KMS-11 (cell line): ENCODE measurements around the gene GLI2.

Experiments
- H2AFZ ChIP-seq: fragments of 200-600 bp; sonication (generic); 2 replicates; pipeline ENCODE4 v1.6.1; 2016; ENCODE audit warnings: antibody characterized with exemption, mixed run types, low read depth
- H3K27ac ChIP-seq: fragments of 200-600 bp; sonication (generic); 2 replicates; pipeline ENCODE4 v1.6.1; 2016; ENCODE audit warnings: mild to moderate bottlenecking, mixed run types
- H3K27me3 ChIP-seq: fragments of 200-600 bp; sonication (generic); 2 replicates; pipeline ENCODE4 v1.6.1; 2017; ENCODE audit warnings: mild to moderate bottlenecking, low read depth, mixed run types, moderate library complexity; ENCODE audit not compliant: insufficient read depth
- H3K36me3 ChIP-seq: fragments of 200-600 bp; sonication (generic); 2 replicates; pipeline ENCODE4 v1.6.1; 2017; ENCODE audit warnings: mild to moderate bottlenecking, mixed run types; ENCODE audit not compliant: insufficient read depth
- H3K4me1 ChIP-seq: fragments of 200-600 bp; sonication (generic); 2 replicates; pipeline ENCODE4 v1.6.1; 2016; ENCODE audit warnings: mild to moderate bottlenecking, low read depth, mixed run types; ENCODE audit not compliant: poor library complexity, severe bottlenecking
- H3K4me2 ChIP-seq: fragments of 200-600 bp; sonication (generic); 2 replicates; pipeline ENCODE4 v1.7.0; 2016; ENCODE audit warnings: mild to moderate bottlenecking, mixed run types
- H3K4me3 ChIP-seq: fragments of 200-600 bp; sonication (generic); IDR thresholded peaks from 2 replicates; pipeline ENCODE4 v1.6.1; 2017; ENCODE audit warnings: low read depth, low read length, mixed read lengths; ENCODE audit not compliant: insufficient read depth
- H3K79me2 ChIP-seq: fragments of 200-600 bp; sonication (generic); 2 replicates; pipeline ENCODE4 v1.6.1; 2016; ENCODE audit warnings: low read depth, mixed run types; ENCODE audit not compliant: insufficient read depth
- H3K9ac ChIP-seq: fragments of 200-600 bp; sonication (generic); 2 replicates; pipeline ENCODE4 v1.6.1; 2016; ENCODE audit warnings: mild to moderate bottlenecking, mixed run types
- H4K20me1 ChIP-seq: fragments of 200-600 bp; sonication (generic); 2 replicates; pipeline ENCODE4 v1.6.1; 2016; ENCODE audit warnings: mild to moderate bottlenecking, mixed run types; ENCODE audit not compliant: insufficient read depth
- TF ChIP-seq, protein P1 (sequence below): fragments of 200-600 bp; sonication (generic); conservative IDR thresholded peaks from 2 replicates; pipeline ENCODE4 v1.6.1; 2017; ENCODE audit warnings: low read depth, mild to moderate bottlenecking, antibody characterized with exemption, low read length, moderate library complexity, mixed read lengths

GLI2 gene

DNA sequence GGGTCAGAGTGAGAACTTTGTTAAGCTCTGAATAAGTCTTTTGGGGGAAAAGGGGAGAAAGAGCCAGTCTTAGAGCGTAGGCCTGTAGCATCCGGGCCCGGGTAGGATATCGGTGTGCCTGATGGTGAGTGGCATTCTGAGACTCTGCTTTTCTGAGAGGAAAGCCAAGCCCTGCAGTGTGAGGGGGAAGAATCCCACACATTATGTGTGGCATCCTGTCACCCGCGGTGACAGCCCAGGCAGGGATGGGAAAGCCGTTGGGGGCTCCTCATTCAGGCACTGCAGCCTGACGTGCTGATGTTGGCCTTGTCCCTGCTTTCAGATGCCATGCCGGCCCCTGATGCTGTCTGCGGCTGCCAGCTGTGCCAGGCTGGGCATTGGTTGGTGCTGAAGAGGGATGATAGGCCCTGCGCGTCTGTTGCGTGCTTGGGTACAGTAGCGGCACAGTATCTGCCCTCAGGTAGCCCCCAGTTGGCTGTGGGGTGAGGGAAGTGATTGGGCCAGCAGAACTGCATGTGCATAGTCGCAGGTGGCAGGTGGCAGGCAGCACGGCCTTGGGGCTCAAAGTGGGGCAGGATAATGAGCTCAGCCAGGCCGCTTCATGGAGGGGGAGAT, 37.6 kb downstream of the GLI2 start:
- Histone ChIP-seq H3K27ac (no peak overlapping the region), H4K20me1 (no peaks in the 10 kb centered on the region), H3K27me3 (no peaks in the 10 kb centered on the region), H3K9ac (no peak overlapping the region), H3K4me2 (no peak overlapping the region), H3K4me1 (no peaks in the 10 kb centered on the region), H2AFZ (no peak overlapping the region), H3K79me2 (no peaks in the 10 kb centered on the region), H3K36me3 (no peaks in the 10 kb centered on the region), H3K4me3 (no peak overlapping the region)
- TF ChIP-seq, protein P1, sequence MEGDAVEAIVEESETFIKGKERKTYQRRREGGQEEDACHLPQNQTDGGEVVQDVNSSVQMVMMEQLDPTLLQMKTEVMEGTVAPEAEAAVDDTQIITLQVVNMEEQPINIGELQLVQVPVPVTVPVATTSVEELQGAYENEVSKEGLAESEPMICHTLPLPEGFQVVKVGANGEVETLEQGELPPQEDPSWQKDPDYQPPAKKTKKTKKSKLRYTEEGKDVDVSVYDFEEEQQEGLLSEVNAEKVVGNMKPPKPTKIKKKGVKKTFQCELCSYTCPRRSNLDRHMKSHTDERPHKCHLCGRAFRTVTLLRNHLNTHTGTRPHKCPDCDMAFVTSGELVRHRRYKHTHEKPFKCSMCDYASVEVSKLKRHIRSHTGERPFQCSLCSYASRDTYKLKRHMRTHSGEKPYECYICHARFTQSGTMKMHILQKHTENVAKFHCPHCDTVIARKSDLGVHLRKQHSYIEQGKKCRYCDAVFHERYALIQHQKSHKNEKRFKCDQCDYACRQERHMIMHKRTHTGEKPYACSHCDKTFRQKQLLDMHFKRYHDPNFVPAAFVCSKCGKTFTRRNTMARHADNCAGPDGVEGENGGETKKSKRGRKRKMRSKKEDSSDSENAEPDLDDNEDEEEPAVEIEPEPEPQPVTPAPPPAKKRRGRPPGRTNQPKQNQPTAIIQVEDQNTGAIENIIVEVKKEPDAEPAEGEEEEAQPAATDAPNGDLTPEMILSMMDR: no peak

DNA sequence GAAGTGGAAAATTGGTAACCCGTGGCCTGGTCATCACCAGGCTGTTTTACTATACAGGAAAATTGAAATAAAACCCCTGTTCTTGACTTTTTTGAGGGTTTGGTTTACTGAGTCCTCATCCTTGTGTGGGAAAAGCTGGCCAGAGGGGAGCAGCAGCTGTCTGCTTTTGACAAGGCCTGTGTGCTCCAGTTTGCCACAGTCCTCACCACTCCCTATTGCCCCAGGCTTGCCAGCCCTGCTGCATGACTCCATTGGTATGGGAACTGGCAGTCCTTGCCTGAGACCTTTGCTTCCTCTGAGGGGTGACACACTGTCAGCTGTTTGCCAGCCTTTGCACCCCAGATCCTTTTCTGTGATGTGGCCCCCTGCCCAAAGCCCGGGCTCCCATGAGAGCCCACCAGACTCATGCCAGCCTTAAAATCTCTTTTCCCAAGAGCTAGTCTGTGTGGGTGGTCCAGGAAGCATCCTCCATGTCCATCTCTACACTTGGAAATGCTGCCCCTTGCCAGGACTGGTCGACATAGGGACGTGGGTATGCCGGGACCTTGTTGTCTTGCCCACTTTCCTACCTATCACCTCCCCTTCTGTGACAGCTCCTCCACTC, 39.0 kb downstream of the GLI2 start:
- Histone ChIP-seq H3K27ac (no peak overlapping the region), H3K4me3 (no peak overlapping the region), H3K9ac (no peak overlapping the region), H3K79me2 (no peaks in the 10 kb centered on the region), H3K4me2 (no peak overlapping the region), H3K4me1 (no peaks in the 10 kb centered on the region), H4K20me1 (no peaks in the 10 kb centered on the region), H2AFZ (no peak overlapping the region), H3K36me3 (no peaks in the 10 kb centered on the region), H3K27me3 (no peaks in the 10 kb centered on the region)
- TF ChIP-seq, protein P1: no peak

DNA sequence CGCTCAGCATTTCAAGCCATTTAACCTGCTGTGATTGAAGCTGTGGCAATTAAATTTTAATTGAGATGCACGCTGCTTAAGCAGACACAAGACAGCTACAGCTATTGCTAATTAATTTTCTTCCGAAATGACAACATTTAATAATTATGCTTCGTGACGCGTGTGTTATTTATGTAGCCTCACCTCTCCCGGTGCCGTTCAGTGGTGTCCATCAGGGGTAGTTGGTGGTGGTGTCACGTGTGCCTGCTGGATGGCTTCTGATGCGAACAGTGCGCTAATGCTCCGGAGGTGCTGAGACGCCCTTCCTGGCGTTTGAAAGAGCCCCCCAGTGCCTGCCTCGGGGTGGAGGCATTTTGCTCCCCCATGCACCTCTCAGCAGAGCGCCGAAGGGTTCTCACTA, 39.5 kb downstream of the GLI2 start:
- no peak overlapping the region for H3K4me3 ChIP-seq
- no peak overlapping the region for H3K4me2 ChIP-seq
- H3K79me2 ChIP-seq: no peaks in the 10 kb centered on the region
- TF ChIP-seq, protein P1: no peak
- H3K9ac ChIP-seq: no peak overlapping the region
- H3K27me3 ChIP-seq: no peaks in the 10 kb centered on the region
- no peak overlapping the region for H3K27ac ChIP-seq
- no peaks in the 10 kb centered on the region for H4K20me1 ChIP-seq
- no peaks in the 10 kb centered on the region for H3K36me3 ChIP-seq
- H3K4me1 ChIP-seq: no peaks in the 10 kb centered on the region
- no peak overlapping the region for H2AFZ ChIP-seq

DNA sequence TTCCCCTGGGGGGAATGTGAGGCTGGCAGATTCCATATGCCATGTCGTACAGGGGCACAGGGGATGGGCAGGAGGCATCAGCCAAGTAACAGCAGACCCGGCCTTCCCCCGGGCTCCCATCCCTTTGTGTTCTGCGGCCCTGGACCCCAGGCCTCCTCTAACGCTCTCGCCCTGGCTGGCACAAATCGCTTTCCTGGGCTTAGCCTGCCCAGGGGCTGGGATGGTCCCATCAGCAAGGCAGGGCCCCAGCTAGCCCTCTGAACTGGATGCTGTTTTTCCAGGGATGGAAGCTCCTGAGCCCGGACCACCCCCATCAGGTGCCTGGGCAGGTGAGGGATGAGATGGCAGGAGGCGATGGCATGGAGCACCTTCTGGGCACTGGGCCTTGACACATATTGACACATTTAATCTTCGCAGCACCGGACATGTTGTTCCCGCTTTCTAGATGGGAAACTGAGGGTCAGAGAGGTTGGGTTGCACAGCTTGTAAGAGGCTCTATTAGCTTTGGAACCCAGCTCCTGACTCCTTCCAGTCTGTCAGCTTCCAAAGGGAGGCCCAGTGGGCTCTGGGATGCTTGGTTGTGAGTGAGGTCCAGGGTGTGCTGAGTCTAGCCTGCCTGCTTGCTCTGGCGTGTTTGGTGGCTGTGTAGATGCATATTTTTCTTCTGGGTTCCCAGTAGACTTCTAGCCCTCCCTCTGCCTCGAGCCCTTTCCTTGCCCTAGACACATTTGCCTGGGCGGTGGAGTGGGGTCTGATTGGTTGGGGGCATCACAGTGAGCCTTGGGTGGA, 40.3 kb downstream of the GLI2 start:
- Histone ChIP-seq H3K36me3 (no peaks in the 10 kb centered on the region), H3K4me2 (no peak overlapping the region), H3K27ac (no peak overlapping the region), H3K27me3 (no peaks in the 10 kb centered on the region), H3K9ac (no peak overlapping the region), H4K20me1 (no peaks in the 10 kb centered on the region), H2AFZ (no peak overlapping the region), H3K79me2 (no peaks in the 10 kb centered on the region), H3K4me3 (no peak overlapping the region), H3K4me1 (no peaks in the 10 kb centered on the region)
- TF ChIP-seq, protein P1: no peak
